HG03469 (cell line): ENCODE measurements around the gene SSC5D.
"Not testable (repeated sequence)": the region's sequence is repeated elsewhere in the genome, so short reads cannot be mapped to it uniquely, and the experiment has no call there.

Source experiments
- ATAC-seq: cut with Tn5 transposase; IDR thresholded peaks from one replicate; pipeline ENCODE4 v1.9.1; 2021; ENCODE audit warnings: mild to moderate bottlenecking, moderate library complexity, moderate number of reproducible peaks; ENCODE audit not compliant: unreplicated experiment

Gene SSC5D

GRCh38 chr19:55486043-55486970 lies 1.9 kb upstream of the SSC5D start:
- no peak for ATAC-seq

DNA sequence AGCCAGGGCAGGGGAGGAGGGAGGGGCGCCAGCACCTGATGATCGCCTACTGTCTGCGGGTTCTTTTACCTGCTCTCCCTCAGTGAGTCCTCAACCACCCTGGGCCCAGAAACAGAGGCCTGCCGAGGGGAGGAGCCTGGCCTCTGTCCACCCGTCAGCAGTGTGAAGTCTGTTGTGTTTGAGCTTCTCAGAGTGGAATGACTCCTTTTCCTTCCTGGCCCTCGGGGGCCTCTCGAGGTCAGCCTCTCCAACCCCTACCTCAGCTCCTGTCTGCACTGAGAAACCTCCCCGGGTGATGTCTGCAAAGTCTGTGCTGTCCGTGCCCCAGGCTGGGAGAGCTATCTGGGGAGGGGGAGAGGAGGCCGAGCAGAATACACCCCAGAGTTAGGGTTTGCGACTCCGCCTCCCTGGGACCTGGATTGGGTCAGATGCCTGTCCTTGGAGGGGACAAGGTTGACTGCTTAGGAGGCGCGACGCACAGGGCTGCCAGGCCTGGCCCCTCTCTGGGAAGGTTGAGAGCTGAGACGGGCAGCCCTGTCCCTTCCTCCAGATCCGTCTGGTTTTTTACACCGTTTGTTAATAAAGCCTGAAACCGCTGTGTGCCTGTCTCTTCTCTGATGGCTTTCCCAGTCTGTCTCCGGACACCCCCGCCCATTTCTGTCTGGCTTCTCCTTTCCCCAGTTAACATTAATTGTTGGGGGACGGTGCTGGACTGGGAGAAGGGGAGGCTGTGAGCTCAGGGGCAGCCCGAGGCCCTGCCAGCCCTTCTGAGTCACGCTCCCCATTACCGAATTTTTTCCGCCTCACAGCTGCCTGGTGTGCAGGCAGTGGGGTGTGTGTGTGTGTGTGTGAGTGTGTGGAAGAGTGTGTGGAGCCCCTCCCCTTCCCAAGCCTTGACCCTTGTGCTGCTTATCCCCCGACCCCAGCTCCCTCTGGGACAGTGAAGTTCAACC lies 989 bp upstream of the SSC5D start:
- ATAC-seq = no peak

DNA sequence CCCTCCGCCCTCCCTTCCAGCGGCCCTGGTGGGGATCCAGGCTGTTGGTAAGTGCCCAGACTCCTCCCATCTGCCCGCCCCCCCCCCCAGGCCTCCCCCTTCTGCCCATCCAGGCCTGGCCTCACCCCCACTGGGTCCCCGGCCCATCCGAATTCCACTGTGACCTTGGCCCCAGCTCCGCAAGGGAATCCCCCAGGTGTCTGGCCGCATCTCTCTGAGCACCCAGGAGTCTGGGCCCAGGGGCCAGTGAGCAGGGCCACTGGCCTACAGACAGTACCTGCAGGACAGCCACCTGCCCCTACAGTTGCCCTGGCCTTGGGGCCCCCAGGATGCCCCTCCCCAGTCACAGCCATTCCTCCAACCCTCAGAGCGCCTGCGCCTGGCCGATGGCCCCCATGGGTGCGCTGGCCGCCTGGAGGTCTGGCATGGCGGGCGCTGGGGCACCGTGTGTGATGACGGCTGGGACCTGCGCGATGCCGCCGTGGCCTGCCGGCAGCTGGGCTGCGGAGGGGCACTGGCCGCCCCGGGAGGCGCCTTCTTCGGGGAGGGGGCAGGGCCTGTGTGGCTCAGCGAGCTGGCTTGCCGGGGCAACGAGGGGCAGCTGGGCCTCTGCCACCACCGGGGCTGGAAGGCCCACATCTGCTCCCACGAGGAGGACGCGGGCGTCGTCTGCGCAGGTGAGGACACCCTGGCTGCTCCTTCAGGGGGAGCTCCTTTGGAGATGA lies 912 bp downstream of the SSC5D start:
- no peak for ATAC-seq

- ATAC-seq = no peak
Observed at GRCh38 chr19:55489711-55490477, 1.7 kb downstream of the SSC5D start.

DNA sequence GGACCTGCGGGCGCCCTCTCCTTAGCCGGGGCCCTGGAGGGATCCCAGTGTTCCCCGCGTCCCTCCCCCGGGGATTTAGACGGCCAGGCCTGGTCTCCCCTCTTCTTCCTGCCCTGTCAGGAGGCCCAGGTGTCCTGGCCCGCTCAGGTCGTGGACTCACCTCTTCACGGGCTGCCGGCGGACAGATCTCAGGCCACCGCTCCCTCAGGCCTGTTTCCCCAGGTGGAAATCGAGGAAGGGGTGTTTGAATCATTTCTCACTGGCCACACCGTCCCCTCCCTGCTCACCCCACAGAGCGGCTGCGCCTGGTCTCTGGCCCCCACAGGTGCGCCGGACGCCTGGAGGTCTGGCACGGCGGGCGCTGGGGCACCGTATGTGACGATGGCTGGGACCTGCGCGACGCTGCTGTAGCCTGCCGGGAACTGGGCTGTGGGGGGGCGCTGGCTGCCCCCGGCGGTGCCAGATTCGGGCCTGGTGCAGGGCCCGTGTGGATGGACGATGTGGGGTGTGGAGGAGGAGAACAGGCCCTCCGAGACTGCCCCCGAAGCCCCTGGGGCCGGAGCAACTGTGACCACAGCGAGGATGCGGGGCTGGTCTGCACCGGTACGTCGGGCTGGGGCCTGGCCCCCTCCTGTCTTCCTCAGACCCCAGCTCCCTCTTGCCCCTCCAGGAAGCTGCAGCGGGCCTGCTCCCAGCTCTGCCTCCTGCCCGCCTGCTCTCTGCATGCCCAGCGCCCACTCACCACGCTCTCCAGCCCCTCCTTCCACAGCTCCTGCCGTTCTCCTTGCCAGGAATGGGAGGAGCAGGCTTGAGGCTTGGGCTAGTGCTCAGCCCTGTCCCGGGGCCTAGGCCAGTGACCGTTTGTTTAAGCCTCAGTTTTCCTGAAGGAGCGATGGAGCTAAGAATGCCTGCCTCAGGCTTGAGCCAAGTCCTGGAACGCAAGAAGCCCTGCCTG lies 2.5 kb downstream of the SSC5D start:
- ATAC-seq = no peak

DNA sequence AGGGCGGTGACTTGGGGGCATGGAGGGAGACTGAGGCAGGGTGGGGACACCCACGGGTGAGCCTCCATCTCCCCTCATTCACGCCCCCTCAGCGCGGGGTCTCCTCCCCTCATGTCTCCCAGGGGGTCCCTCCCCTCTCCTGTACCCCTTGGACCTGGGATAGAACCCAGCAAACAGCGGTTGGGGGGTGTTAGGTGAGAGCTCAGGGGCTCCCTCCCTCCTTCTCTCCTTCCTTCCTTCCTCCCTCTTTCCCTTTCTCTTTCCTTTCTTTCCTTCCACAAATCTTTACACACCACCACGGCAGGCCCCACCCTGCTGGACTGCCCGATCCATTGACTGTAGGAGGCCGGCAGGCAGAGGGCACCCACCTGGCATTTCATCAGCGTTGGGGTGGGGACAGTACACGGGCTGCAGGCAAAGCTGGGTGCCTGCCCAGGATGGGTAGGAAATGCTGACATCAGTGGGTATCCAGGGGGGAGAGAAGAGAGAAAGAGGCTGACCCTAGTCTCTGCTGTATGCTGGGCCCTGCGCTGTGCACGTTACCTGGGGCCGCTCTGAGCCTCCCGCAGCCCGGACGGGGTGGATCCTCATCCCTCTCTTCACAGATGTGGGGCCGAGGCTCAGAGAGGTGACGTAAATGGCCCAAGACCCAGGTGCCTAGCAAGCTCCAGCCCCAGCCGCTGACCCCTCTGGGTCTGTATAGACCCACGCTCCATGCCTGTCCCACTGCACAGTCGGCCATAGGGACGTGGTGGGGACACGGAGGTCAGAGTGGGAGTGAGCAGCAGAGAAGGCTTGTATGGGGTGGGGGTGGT lies 3.5 kb downstream of the SSC5D start:
- ATAC-seq = no peak

- no peak for ATAC-seq
Observed at GRCh38 chr19:55492362-55492944, 4.2 kb downstream of the SSC5D start.

DNA sequence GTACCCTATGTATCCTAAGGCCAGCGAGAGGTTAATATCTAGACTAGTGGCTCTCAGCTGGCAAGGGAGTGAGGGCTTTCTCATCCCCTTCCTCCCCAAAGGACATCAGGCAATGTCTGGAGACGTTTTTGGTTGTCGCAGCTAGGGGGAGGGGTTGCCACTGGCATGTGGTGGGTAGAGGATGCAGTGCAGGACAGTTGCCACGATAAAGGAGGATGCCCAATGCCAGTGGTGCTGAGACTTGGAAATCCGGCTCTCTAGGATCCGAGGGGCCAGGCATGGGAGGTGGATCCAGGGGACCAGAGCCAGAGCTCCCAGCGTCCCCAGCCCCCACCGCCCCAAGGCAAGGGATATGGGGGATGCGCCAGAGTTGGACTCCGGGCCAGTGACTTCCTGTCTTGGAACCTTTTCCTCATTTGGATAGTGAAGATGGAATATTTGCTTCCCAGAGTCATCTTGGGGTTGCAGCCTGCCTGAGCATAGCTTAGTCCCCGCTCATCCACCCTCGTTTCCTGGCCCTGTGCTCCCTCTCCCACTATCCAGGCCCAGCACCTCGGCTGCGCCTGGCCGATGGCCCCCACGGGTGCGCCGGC lies 4.9 kb downstream of the SSC5D start:
- ATAC-seq = no peak

- no peak for ATAC-seq
Observed at GRCh38 chr19:55493645-55494171, 5.5 kb downstream of the SSC5D start.

GRCh38 chr19:55494172-55494761 lies 6.0 kb downstream of the SSC5D start:
- ATAC-seq = no peak

- ATAC-seq = no peak
Observed at GRCh38 chr19:55495646-55496349, 7.6 kb downstream of the SSC5D start.

DNA sequence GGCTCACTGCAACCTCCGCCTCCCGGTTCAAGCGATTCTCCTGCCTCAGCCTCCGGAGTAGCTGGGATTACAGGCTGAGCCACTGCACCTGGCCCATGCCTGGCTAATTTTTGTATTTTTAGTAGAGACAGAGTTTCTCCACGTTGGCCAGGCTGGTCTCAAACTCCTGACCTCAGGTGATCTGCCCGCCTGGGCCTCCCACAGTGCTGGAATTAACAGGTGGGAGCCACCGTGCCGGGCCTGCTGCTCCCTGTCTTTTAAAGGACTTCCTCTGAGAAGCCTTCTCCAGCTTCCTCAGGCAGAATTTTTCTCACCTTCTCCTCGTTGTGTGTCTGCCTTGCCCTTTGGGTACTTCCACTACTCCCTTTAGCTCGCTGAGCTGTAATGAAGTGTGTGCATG lies 8.6 kb downstream of the SSC5D start:
- not testable (repeated sequence) for ATAC-seq

- ATAC-seq = no peak
Observed at GRCh38 chr19:55497763-55498162, 9.5 kb downstream of the SSC5D start.

DNA sequence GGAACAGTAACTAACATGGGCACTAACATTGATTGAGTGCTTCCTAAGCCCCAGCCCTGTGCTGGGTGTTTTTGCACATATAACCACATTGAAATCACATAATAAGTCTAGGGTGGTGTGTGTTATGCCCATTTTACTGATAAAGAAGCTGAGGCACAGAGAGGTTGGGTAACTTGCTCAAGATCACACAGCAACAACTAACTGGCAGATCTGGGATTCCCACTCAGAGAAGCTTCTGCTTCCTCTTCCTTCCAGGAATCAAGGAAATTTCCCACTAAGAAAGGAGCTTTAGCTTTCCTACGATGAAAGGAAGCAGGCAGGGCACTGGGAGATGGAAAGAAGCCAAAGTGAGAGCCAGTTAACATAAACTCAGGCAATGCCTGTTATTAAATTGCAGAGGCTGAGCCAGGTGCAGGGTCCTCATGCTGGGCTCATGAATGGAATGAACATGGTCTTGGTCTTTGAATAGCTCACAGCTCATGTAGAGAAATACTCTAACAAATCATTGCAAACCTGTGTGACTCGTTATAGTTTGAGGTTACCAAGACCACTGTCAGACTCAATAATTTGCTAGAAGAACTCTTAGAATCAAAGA lies 10.1 kb downstream of the SSC5D start:
- no peak for ATAC-seq

- no peak for ATAC-seq
Observed at GRCh38 chr19:55500368-55500952, 12.2 kb downstream of the SSC5D start.
